Measurements from ENCODE around the gene LAPTM4A. TPM values are rescaled to one million over a fixed set of nuclear protein-coding genes. Genes with fewer than 3 reads are reported as not detected.

LAPTM4A gene
- total RNA-seq, 2 donors from 2014 or later, result 285 to 291 TPM

DNA sequence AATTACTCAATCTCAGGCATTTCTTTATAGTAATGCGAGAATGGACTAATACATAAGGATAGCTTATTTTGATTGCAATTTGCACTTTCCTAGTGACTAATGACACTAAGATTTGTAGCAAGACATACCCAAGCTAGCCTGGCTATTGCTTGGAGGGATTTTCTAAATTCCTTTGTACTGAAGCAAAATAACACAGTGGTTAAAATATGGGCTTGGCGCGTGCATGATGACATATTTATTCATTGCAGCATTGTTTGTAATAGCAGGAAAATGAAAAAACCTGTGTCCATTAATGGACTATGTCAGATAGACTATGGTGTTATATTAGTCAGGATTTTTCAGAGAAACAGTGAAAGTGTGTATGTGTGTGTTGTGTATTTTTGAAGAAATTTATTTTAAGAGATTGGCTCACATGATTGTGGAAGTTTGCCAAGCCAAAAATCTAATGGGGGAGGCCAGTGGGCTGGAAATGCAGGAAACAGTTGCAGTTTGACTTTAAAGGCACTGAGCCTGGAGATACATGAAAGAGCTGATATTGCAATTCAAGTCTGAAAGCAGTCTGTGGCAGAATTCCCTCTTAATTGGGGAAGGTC is 16.7 kb upstream of the LAPTM4A start:
- WGBS, 2 experiments (ENCODE audit: insufficient coverage in 1 of 2, insufficient read length in 1 of 2), result 92 to 94% methylated on average over 3 of the region's 3 CpGs
- H3K9me3 Mint-ChIP-seq, result peaks cover 9% of the 10 kb centered on the region
- Histone ChIP-seq H3K36me3 (ENCODE audit: control insufficient read depth, insufficient read depth, low read length) (no peaks in the 10 kb centered on the region), H3K9me3 (ENCODE audit: control insufficient read depth, low read length) (peaks cover 6% of the 10 kb centered on the region), H3K27ac (ENCODE audit: low read depth, low read length) (no peak overlapping the region), H3K4me3 (ENCODE audit: low read length) (no peak overlapping the region), H3K27me3 (ENCODE audit: control insufficient read depth, insufficient read depth, low read length, poor library complexity, severe bottlenecking) (no peaks in the 10 kb centered on the region), H3K4me1 (ENCODE audit: control insufficient read depth, insufficient read depth, low read length) (peaks cover 7% of the 10 kb centered on the region), H3K9ac (ENCODE audit: extremely low read depth, low read length, poor library complexity, severe bottlenecking) (no peak overlapping the region)
- H3K36me3 Mint-ChIP-seq (ENCODE audit: low read depth), result no peaks in the 10 kb centered on the region
- no peak overlapping the region for H3K27ac Mint-ChIP-seq
- DNase-seq, result no peak
- no peak overlapping the region for H3K4me3 Mint-ChIP-seq
- peaks cover 15% of the 10 kb centered on the region for H3K4me1 Mint-ChIP-seq
- no peak for TF ChIP-seq CTCF (conservative IDR thresholded peaks at IDR 0.05)
- peaks cover 9% of the 10 kb centered on the region for H3K27me3 Mint-ChIP-seq (ENCODE audit: insufficient read depth)

DNA sequence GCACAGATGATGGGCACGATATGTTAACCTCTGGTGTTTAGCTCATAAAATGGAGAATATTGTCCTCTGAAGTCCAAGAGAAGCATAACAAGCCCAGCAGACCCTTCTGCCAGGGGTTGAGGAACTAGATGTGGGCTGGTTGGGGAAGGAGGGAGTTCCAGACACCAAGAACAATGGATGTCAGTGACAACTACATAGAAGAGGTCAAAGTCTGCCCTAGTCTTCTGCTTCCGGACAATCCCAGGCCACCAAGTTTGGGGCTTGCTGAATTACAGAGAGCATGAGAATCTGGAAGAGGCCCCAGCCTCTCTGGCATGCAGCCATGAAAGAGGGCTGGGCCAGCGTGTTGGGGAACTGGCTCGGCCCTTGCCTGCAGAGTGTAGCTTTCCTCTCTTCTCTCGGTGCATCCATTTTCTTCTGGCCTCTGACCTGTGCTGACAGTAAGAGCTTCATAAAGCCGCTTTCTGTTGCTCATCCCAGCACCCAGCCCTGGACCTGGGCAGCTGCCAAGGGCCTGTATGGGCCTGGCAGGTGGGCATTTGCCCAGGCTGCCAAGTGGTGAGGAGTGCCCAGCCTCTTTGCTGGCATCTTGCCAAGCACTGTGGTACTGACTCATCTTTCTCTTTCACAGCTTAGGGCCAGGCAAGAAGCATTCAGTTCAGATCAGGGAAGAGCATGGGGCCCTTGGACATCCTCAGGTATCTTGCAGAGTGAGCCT is 14.6 kb upstream of the LAPTM4A start:
- DNase-seq, result no peak
- H3K27ac Mint-ChIP-seq, result no peak overlapping the region
- H3K9me3 Mint-ChIP-seq, result peaks cover 9% of the 10 kb centered on the region
- 82 to 94% methylated on average over 5 to 6 of the region's 6 CpGs for WGBS, 2 experiments (ENCODE audit: insufficient coverage in 1 of 2, insufficient read length in 1 of 2)
- no peaks in the 10 kb centered on the region for H3K36me3 ChIP-seq (ENCODE audit: control insufficient read depth, insufficient read depth, low read length)
- H3K27me3 Mint-ChIP-seq (ENCODE audit: insufficient read depth), result peaks cover 29% of the 10 kb centered on the region
- H3K4me3 ChIP-seq (ENCODE audit: low read length), result no peak overlapping the region
- H3K9ac ChIP-seq (ENCODE audit: extremely low read depth, low read length, poor library complexity, severe bottlenecking), result no peak overlapping the region
- H3K4me1 Mint-ChIP-seq, result peaks cover under 1% of the 10 kb centered on the region
- peaks cover 6% of the 10 kb centered on the region for H3K27me3 ChIP-seq (ENCODE audit: control insufficient read depth, insufficient read depth, low read length, poor library complexity, severe bottlenecking)
- H3K27ac ChIP-seq (ENCODE audit: low read depth, low read length), result no peak overlapping the region
- H3K4me3 Mint-ChIP-seq, result no peak overlapping the region
- peaks cover 6% of the 10 kb centered on the region for H3K9me3 ChIP-seq (ENCODE audit: control insufficient read depth, low read length)
- no peaks in the 10 kb centered on the region for H3K36me3 Mint-ChIP-seq (ENCODE audit: low read depth)
- no peaks in the 10 kb centered on the region for H3K4me1 ChIP-seq (ENCODE audit: control insufficient read depth, insufficient read depth, low read length)
- TF ChIP-seq CTCF (conservative IDR thresholded peaks at IDR 0.05), result no peak

DNA sequence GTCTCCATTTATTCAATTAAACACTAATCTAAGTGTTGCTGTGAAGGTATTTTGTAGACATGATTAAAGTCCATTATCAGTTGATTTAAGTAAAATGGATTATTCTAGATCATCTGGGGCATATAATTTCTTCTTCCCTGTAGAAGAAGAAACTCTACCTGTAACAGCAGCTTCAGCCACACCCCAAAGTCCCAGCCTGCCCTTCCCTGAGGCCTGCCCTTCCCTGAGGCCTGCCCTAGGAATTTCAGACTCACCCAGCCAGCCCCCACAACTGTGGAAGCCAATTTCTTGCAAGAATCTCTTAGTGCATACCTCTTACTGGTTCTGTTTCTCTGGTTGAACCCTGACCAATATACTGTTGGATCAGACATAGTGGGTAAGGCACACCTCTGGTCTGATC is 13.4 kb upstream of the LAPTM4A start:
- DNase-seq, result no peak
- H3K36me3 Mint-ChIP-seq (ENCODE audit: low read depth), result no peaks in the 10 kb centered on the region
- H3K4me1 Mint-ChIP-seq, result no peaks in the 10 kb centered on the region
- no peaks in the 10 kb centered on the region for H3K4me1 ChIP-seq (ENCODE audit: control insufficient read depth, insufficient read depth, low read length)
- peaks cover 14% of the 10 kb centered on the region for H3K27me3 ChIP-seq (ENCODE audit: control insufficient read depth, insufficient read depth, low read length, poor library complexity, severe bottlenecking)
- no peaks in the 10 kb centered on the region for H3K36me3 ChIP-seq (ENCODE audit: control insufficient read depth, insufficient read depth, low read length)
- H3K4me3 Mint-ChIP-seq, result no peak overlapping the region
- H3K27me3 Mint-ChIP-seq (ENCODE audit: insufficient read depth), result peaks cover 38% of the 10 kb centered on the region
- TF ChIP-seq CTCF (conservative IDR thresholded peaks at IDR 0.05), result no peak
- H3K27ac ChIP-seq (ENCODE audit: low read depth, low read length), result no peak overlapping the region
- H3K9ac ChIP-seq (ENCODE audit: extremely low read depth, low read length, poor library complexity, severe bottlenecking), result no peak overlapping the region
- H3K9me3 Mint-ChIP-seq, result peaks cover 9% of the 10 kb centered on the region
- H3K9me3 ChIP-seq (ENCODE audit: control insufficient read depth, low read length), result peaks cover 6% of the 10 kb centered on the region
- no peak overlapping the region for H3K27ac Mint-ChIP-seq
- no peak overlapping the region for H3K4me3 ChIP-seq (ENCODE audit: low read length)

All from endodermal cell (in vitro differentiated cells).